Stimulated activated naive CD8-positive, alpha-beta T cell treated with anti-CD3 and anti-CD28 coated beads, Interleukin-15, Interleukin-2, amounts not matched to agents 100 ng/mL and 50 ng/mL, for 24 hours (primary cell): ENCODE data around the gene KAT6B.

Experiments used
- H3K27ac Mint-ChIP-seq: one replicate; pipeline ENCODE4 v1.8.0; 2021; ENCODE audit warnings: mild to moderate bottlenecking, mixed read lengths
- H3K27me3 Mint-ChIP-seq: one replicate; pipeline ENCODE4 v1.8.0; 2021; ENCODE audit warnings: mixed read lengths
- H3K36me3 Mint-ChIP-seq: one replicate; pipeline ENCODE4 v1.8.0; 2021; ENCODE audit warnings: low read depth, mixed read lengths
- H3K4me1 Mint-ChIP-seq: one replicate; pipeline ENCODE4 v1.8.0; 2021; ENCODE audit warnings: low read depth, mixed read lengths
- H3K4me3 Mint-ChIP-seq: one replicate; pipeline ENCODE4 v1.8.0; 2021; ENCODE audit warnings: mild to moderate bottlenecking, mixed read lengths
- H3K9me3 Mint-ChIP-seq: one replicate; pipeline ENCODE4 v1.8.0; 2021; ENCODE audit warnings: mixed read lengths

KAT6B gene

DNA sequence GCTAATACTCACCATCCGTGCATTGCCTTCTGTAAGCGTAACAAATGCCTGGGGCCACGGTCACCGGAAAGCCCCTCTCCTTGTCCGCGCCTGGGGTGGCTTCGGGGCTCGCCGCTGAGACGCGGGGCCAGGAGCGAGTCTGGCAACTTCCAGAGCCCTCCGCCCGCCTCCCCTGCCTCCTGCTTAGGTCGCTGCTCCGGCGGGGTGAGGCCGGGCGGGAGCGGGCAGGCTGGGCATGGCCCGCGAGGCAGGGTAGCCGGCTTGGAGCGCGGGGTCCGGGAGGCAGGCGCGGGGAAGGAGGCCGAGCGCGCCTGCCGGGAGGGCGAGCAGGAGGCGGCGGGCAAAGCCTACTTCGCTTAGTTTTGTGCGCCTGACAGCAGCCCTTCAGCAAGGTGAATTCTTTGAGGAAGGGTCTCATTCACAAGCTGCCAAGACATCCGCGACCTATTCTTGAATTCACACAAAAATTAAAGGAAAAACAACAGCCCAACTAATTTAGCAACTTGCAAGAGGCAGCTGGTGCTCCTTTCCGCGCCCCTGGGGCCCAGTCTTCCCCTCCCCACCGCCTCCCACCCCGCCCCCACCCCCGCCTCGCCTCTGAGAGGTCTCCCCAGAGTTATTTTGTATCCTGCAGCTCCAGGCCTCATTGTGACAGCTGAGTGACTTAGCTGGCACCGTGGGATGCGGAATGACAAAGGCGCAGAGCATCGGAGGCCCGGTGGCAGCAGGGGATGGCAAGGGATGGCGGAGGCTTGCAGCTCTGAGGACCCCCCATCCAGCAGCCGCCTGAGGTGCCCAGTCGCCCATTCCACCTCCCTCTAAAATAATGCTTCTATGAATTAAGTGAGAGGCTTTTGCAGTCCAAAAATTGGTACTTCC, 12.8 kb upstream of the KAT6B start:
- H3K9me3 Mint-ChIP-seq = peaks cover 10% of the 10 kb centered on the region
- no peaks in the 10 kb centered on the region for H3K27me3 Mint-ChIP-seq
- peaks cover 6% of the 10 kb centered on the region for H3K4me1 Mint-ChIP-seq
- no peaks in the 10 kb centered on the region for H3K36me3 Mint-ChIP-seq
- no peak overlapping the region for H3K4me3 Mint-ChIP-seq
- no peak overlapping the region for H3K27ac Mint-ChIP-seq

DNA sequence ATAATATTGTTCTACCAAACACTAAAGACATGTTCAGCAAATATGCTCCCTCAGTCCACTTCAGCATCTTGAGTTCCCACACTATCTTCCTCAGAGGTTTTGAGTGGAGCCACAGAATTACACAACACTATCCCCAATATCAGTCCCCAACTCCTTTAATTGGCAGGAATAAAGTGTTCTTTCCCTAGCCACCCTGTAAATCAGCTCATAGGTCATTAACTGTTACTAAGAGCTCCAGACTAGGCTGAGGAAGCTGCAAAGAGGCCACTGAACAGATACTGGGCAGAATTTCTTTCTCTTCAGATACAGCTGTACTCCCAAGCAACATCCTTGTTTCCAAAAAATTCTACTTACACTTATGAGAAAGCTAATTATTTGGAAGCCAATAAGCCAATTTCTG, 11.6 kb upstream of the KAT6B start:
- H3K4me1 Mint-ChIP-seq = peaks cover 6% of the 10 kb centered on the region
- H3K9me3 Mint-ChIP-seq = peaks cover 10% of the 10 kb centered on the region
- H3K4me3 Mint-ChIP-seq = no peak overlapping the region
- H3K27me3 Mint-ChIP-seq = no peaks in the 10 kb centered on the region
- no peaks in the 10 kb centered on the region for H3K36me3 Mint-ChIP-seq
- H3K27ac Mint-ChIP-seq = no peak overlapping the region

DNA sequence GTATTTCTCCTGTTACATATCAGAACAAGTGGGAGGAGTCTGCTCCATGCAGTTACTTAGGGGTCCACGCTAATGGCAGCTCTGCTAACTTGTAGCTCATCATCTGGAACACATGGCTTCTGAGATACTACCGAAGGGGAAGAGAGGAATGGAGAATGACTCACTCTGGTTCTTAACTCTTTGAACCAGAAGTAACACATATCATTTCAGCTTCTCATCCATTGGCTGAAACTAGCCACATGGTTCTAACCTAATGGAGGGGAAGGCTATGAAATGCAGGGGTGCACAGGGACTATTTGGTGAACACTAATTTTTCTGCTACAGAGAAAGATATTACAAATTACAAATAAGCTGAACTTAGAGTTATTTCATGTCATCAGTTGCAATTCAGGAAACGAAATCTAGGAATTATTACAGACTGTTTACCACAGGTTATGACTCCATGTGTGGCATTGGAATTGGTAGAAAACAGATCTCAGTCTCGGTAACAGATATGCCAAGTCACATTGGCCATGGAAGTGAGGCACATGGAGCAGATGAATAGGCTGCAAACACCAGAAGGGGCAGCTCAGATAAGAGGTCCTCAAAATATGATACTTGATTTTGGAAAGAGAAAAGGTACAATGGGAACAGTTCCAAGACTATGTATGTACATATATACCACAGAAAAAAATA, 9.4 kb upstream of the KAT6B start:
- H3K36me3 Mint-ChIP-seq = no peaks in the 10 kb centered on the region
- no peak overlapping the region for H3K27ac Mint-ChIP-seq
- H3K27me3 Mint-ChIP-seq = no peaks in the 10 kb centered on the region
- H3K4me3 Mint-ChIP-seq = no peak overlapping the region
- H3K4me1 Mint-ChIP-seq = peaks cover 6% of the 10 kb centered on the region
- H3K9me3 Mint-ChIP-seq = peaks cover 10% of the 10 kb centered on the region

DNA sequence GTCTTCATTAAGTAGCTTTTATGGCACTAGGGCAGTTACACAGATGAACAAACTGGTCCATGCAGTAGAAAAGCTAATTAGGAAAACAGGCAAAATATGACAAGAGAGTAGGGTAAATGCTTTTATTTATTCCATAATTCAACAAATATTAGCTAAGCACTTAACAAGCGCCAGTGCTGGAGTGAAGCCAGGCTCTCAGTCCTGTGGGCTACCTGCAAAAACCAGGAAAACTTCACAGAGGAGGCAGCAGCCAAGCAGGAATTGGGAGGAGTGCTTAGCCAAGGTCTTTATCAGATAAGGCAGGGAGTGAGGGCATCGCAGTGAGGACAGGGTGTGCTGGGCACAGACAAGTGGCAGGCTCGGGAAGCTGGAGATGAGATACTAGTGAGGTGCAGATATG, 4.9 kb upstream of the KAT6B start:
- no peaks in the 10 kb centered on the region for H3K27me3 Mint-ChIP-seq
- H3K4me3 Mint-ChIP-seq = no peak overlapping the region
- peaks cover 10% of the 10 kb centered on the region for H3K9me3 Mint-ChIP-seq
- peaks cover 35% of the 10 kb centered on the region for H3K4me1 Mint-ChIP-seq
- H3K27ac Mint-ChIP-seq = no peak overlapping the region
- no peaks in the 10 kb centered on the region for H3K36me3 Mint-ChIP-seq

DNA sequence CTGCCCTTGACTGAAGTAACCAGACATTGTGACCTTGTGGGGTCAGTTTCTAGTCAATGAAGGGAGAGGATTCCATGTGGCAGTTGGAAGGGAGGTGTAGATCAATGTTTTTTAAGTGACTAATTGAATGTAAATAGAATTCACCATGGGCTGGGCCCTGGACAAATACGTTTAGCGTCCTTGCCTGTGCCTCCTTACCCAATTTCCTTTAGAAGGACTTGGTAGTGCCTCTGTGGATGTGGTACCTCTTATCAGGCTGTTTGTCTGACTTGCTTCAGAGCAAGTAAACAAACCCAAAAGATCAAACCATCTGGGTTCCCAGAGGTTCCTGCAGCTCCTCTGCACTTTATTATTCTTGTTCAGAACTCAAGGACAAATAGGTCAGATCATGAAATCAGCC, 4.3 kb upstream of the KAT6B start:
- H3K4me1 Mint-ChIP-seq = peaks cover 36% of the 10 kb centered on the region
- no peaks in the 10 kb centered on the region for H3K36me3 Mint-ChIP-seq
- H3K27me3 Mint-ChIP-seq = no peaks in the 10 kb centered on the region
- H3K9me3 Mint-ChIP-seq = peaks cover 4% of the 10 kb centered on the region
- H3K4me3 Mint-ChIP-seq = no peak overlapping the region
- no peak overlapping the region for H3K27ac Mint-ChIP-seq

DNA sequence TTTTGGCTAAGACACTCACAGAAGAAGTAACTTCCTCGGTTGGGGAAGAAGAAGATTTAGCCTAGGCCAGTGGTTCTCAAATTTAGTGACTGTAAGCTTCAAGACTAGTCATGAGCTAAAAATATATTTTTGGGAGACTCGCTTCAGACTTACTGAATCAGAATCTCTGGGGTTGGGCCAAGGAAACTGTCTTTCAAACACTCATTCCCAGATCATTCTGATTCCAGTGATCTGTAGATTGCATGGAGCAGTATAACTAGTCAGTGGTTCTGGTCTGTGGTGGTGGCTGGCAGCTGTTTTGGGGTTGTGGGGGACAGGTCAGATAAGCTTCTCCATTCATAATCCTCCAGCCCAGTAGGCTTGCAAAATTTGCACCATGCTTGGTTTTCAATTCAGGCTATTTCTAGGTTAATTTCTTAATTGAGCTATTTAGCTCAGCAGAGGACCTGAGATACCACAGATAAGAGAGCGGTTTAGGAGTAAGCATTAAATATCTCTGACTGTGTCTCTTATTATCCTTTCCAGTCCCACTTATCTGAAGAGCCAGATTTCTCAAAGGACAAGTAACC, 3.8 kb upstream of the KAT6B start:
- Mint-ChIP-seq H3K4me3 (no peak overlapping the region), H3K27me3 (no peaks in the 10 kb centered on the region), H3K27ac (no peak overlapping the region), H3K9me3 (no peaks in the 10 kb centered on the region), H3K4me1 (peaks cover 37% of the 10 kb centered on the region), H3K36me3 (no peaks in the 10 kb centered on the region)

DNA sequence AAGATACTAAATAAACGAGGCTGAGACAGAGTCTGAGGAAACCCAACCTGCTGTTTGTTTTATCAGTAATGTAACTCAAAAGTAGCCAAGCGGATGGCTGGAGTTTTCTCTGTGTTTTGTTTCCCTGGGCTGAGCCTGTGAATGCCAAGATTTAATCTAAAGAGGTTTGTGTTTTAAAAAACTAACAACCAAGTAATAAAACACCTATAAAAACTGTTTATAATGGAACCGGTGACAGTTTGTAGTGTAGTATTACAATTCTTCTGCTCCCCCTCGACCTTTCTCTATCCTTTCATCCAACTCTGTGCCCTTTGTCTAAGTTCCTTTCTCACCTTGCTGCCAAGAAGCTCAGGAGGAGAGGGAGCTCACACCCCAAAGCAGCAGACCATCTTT, 2.6 kb upstream of the KAT6B start:
- no peaks in the 10 kb centered on the region for H3K36me3 Mint-ChIP-seq
- H3K4me3 Mint-ChIP-seq = peak overlapping the region; percentile 86
- H3K4me1 Mint-ChIP-seq = peaks cover 45% of the 10 kb centered on the region
- H3K9me3 Mint-ChIP-seq = no peaks in the 10 kb centered on the region
- H3K27me3 Mint-ChIP-seq = no peaks in the 10 kb centered on the region
- peak overlapping the region; percentile 90 for H3K27ac Mint-ChIP-seq

DNA sequence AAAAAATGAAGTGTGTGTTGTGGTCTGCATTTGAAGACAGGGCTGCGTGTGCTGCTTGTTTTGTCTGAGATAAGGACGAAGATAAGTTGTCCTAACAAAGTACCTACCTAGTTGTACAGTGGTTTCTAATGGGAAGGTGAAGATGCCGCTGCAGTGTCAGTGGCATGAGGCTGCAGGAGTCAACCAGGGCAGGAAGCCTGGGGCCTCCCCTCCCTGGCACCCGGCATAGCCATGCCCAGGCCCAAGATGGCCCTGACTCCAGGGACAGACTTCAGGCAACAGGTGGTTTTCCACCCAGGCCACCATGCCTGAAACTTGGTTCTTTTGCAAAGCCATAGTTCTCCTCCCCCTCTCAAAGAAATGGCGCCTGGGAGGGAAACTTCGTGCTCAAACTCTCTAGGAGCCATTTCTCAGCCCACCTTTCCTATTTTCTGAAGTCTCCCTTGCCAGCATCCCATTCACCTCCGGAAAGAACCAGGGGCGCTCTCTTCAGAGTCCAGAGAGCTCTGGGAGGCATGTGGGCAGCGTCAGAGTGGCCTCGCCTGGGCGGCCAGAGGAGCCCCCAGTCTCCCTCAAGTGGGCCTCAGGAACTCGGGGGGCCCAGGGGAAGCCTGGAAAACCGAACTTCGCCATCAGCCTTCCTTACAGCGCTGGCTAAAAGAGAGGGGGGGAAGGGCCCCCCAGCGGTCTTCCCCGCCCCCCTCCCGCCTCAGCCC, 2.1 kb upstream of the KAT6B start:
- Mint-ChIP-seq H3K4me1 (peaks cover 51% of the 10 kb centered on the region), H3K9me3 (no peaks in the 10 kb centered on the region), H3K36me3 (no peaks in the 10 kb centered on the region), H3K27me3 (no peaks in the 10 kb centered on the region), H3K4me3 (peak overlapping the region; percentile 86), H3K27ac (peak overlapping the region; percentile 90)

DNA sequence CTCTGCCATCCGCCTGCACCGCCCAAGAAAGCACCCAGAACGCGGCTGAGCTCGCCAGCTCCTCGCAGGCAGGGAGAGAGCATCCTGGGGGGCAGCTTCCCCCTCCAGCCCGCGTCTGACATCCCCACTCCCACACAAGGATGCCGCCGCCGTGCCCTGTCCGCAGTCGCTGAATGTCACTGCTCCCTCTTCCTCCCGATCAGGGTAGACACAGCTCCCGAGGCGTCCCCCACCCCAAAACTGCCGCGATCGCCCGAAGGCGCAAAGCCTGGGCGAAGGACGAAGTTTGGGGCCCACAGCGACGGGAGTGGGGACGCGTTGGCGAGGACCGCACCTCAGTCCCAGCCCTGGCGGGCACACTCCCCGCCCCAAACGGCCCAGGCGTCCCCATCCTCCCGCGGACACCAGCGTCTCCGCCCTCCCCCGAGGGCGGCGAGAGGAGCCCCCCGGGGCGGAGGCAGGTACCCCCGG, 1.5 kb upstream of the KAT6B start:
- Mint-ChIP-seq H3K36me3 (no peaks in the 10 kb centered on the region), H3K27ac (peak overlapping the region; percentile 90), H3K27me3 (no peaks in the 10 kb centered on the region), H3K4me1 (peaks cover 52% of the 10 kb centered on the region), H3K9me3 (no peaks in the 10 kb centered on the region), H3K4me3 (peak overlapping the region; percentile 86)

DNA sequence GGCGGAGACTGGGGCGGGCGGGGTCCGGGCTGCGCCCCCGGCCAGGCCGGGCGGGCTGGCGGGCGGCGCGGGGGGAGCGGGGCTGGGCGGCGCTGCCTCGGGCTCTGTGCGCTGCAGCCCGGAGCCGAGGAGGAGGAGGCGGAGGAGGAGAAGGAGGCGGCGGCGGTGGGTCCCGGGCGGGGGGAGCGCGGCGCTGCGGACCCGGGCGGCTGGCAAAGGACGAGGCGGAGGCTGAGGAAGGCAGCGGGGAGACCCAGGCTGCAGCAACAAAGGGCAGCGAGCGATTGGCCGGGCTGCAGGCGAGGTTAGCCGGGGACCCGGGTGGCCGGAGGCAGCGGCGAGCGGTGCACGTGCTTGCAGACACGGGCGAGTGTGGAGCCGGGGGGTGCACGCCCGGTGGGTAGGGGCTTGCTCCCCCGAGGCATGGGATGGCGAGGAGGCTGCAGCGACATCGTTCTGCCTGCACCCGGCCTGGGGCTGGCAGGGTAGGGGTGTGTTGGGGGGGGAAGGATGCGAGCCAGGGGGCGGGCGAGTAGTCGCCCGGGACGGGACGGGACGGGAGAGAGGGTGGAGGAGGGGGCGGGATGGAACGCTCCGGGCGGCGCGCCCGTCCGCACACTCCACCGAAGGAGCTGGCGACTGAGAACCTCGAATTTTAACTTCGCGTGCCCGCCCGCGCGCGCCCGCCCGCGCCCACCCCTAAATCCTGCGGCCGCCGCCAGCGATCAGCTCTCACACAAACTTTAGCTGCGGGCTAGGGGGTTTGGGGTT, 844 bp upstream of the KAT6B start:
- Mint-ChIP-seq H3K9me3 (no peaks in the 10 kb centered on the region), H3K27me3 (no peaks in the 10 kb centered on the region), H3K4me3 (peak overlapping the region; percentile 86), H3K27ac (peak overlapping the region; percentile 96), H3K4me1 (peaks cover 57% of the 10 kb centered on the region), H3K36me3 (no peaks in the 10 kb centered on the region)

DNA sequence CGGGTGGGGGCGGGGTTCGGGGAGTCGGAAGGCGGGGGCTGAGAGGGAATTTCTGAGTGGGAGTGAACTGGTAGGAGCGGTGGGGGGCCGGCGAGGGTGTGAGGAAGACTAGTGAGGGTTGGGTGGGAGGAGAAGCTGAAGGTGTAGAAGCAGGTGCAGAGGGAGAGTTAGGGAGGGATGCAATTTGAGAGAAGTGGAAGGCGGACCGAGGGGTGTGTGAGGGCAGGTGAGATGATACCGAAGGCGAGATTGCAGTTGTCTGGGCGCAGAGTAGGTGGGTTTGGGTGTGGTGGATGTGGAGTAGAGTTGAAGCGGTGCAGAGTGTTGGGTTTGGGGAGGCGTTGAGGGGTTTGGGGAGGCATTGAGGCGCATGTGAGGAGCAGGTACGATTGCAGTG, 643 bp downstream of the KAT6B start:
- no peaks in the 10 kb centered on the region for H3K36me3 Mint-ChIP-seq
- peak overlapping the region; percentile 86 for H3K4me3 Mint-ChIP-seq
- H3K27ac Mint-ChIP-seq = peak overlapping the region; percentile 89
- no peaks in the 10 kb centered on the region for H3K9me3 Mint-ChIP-seq
- H3K27me3 Mint-ChIP-seq = no peaks in the 10 kb centered on the region
- peaks cover 68% of the 10 kb centered on the region for H3K4me1 Mint-ChIP-seq

DNA sequence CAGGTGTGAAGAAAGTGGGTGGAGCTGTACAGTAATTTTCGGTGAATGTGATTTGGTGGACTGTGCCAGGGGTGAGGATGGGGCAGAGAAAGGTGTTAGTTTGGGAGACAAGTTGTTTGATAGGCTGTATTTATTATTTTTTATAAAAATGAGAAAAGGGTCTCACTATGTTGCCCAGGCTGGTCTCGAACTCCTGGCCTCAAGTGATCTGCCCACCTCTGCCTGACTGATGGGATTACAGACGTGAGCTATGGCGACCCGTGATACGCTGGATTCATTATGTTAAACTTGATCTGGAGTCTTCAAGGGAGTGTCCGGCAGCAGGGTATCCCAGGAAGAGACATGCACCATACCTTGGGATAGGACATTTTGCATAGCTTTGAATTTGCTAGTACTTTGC, 1.3 kb downstream of the KAT6B start:
- H3K27ac Mint-ChIP-seq = peak overlapping the region; percentile 89

DNA sequence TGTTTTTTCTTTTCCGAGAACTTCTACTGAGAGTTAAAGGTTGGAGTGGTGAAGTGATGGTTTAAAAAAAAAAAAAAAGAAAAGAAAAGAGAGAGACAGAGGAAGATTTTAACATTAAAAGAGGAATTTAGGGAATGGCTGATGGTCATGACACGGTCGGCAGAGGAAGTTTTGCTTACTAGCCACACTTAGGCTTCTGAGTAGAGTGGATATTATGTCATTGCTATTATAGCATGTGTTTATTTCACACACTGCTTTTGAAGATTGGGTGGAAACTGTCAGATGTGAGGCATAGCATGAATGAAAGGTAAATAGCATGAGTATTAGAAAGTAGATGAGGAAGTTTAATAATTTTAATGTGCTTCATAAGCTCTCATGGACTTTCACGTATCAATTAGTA, 2.5 kb downstream of the KAT6B start:
- Mint-ChIP-seq H3K27me3 (no peaks in the 10 kb centered on the region), H3K27ac (no peak overlapping the region), H3K4me1 (peaks cover 58% of the 10 kb centered on the region), H3K36me3 (no peaks in the 10 kb centered on the region), H3K4me3 (peak overlapping the region; percentile 24), H3K9me3 (no peaks in the 10 kb centered on the region)

More for the DNA sequence above, 1.3 kb downstream of the KAT6B start:
- peaks cover 62% of the 10 kb centered on the region for H3K4me1 Mint-ChIP-seq
- H3K4me3 Mint-ChIP-seq = peak overlapping the region; percentile 86
- H3K27me3 Mint-ChIP-seq = no peaks in the 10 kb centered on the region
- no peaks in the 10 kb centered on the region for H3K9me3 Mint-ChIP-seq
- H3K36me3 Mint-ChIP-seq = no peaks in the 10 kb centered on the region

DNA sequence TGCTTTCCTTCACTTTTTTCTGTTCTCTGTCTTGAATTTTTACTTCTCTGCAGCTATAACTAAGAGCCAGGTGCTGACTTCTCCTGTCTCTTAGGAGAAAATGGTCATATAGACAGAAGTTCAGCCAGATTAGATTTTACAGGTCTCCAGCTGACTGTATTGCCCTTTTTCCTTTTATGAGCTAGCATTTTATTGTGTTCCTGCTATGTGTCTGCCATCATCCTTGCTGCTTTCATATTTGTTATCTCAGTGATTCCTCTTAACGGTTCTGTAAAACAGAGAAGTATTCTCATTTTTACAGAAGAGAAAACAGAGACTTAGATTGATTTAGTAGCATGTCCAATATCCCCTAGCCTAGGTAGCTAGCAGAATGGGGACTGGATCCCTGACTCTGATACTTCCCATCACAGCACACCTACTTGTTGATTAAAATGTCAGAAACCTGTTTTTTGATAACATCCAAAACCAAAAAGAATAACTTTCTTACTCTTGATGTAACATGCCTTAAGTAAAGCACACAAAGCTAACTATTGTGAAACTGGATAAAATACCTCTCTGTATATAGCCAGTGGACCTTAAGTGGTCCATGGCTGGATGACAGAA, 5.2 kb downstream of the KAT6B start:
- Mint-ChIP-seq H3K9me3 (no peaks in the 10 kb centered on the region), H3K27ac (no peak overlapping the region), H3K27me3 (no peaks in the 10 kb centered on the region), H3K4me3 (no peak overlapping the region), H3K36me3 (peaks cover 9% of the 10 kb centered on the region), H3K4me1 (peaks cover 60% of the 10 kb centered on the region)
